ENCODE measurements around the gene MACROD2. TPM values are rescaled to one million over a fixed set of nuclear protein-coding genes. Genes with fewer than 3 reads are reported as not detected.

The MACROD2 gene
- total and polyA plus RNA-seq, 2 of the 4 experiments (the other 2 are of a cell fraction), result not detected

GRCh38 chr20:15113144-15113773 lies 1117.9 kb downstream of the MACROD2 start:
- Histone ChIP-seq H3K4me3 (ENCODE audit: insufficient read depth, low read depth, low read length) (no peak overlapping the region), H3K14ac (replicated peaks; ENCODE audit: low read depth, low read length) (no peak overlapping the region), H3K4me2 (ENCODE audit: low read depth, low read length) (no peak overlapping the region), H4K8ac (ENCODE audit: low read depth in 2 of 2, low read length in 2 of 2) (no peak overlapping the region), H4K20me1 (ENCODE audit: insufficient read depth, low read length) (no peaks in the 10 kb centered on the region), H3K18ac (ENCODE audit: low read depth, low read length) (no peak overlapping the region), H4K5ac (ENCODE audit: low read depth, low read length) (no peak overlapping the region), H3K4ac (ENCODE audit: low read depth, low read length) (no peak overlapping the region), H2AK5ac (ENCODE audit: low read depth, low read length) (no peak overlapping the region), H3K4me1 (ENCODE audit: control insufficient read depth, insufficient read depth, low read length) (no peaks in the 10 kb centered on the region), H3K23ac (ENCODE audit: low read depth, low read length) (no peak overlapping the region), H3K9me3 (ENCODE audit: control insufficient read depth, insufficient read depth, low read length) (peaks cover 4% of the 10 kb centered on the region; the same call in 1 of the 2 replicates), H3K9ac (ENCODE audit: low read depth, low read length) (no peak overlapping the region), H3K79me1 (ENCODE audit: low read depth in 1 of 2, low read length in 2 of 2) (no peaks in the 10 kb centered on the region), H2BK20ac (ENCODE audit: low read depth, low read length) (no peak overlapping the region), H3K36me3 (ENCODE audit: control insufficient read depth, insufficient read depth, low read length) (no peaks in the 10 kb centered on the region), H3K27me3 (ENCODE audit: control insufficient read depth, insufficient read depth, low read length) (no peaks in the 10 kb centered on the region), H3K9me1 (ENCODE audit: insufficient read depth, low read length) (no peaks in the 10 kb centered on the region), H3K27ac (ENCODE audit: insufficient read depth, low read length) (no peak overlapping the region), H2AK9ac (replicated peaks; ENCODE audit: low read depth, low read length, poor library complexity) (no peak overlapping the region), H3K56ac (ENCODE audit: extremely low read depth, insufficient read depth, low read length) (no peak overlapping the region), H2AFZ (replicated peaks; ENCODE audit: low read length, poor library complexity) (no peak overlapping the region), H2BK120ac (ENCODE audit: low read depth, low read length) (no peak overlapping the region), H4K91ac (ENCODE audit: insufficient read depth, low read depth, low read length) (no peak overlapping the region), H2BK15ac (ENCODE audit: low read depth, low read length) (no peak overlapping the region), H2BK5ac (ENCODE audit: low read depth, low read length, poor library complexity, severe bottlenecking) (no peak overlapping the region)
- dilution Hi-C loops (cut with HindIII; ENCODE audit: low sequenced_read_pairs, unreplicated experiment), result no loop called here
- no CpG with 5 or more reads among the region's 1 CpG for whole genome bisulfite sequencing, 2 experiments (ENCODE audit: extremely low coverage in 2 of 2, insufficient read length in 1 of 2)
- intact Hi-C loops (cut with micrococcal nuclease), result no loop called here
- ATAC-seq (ENCODE audit: low read depth) (no peak), DNase-seq (no peak)
- ChIA-PET POLR2A (ENCODE audit: unreplicated experiment) (no interaction called here), CTCF (no interaction called here)
- no TSS peak for BruUV-seq (replicated peaks)
- in situ Hi-C loops (cut with MboI; ENCODE audit: low sequenced_read_pairs), result no loop called here
- TF ChIP-seq MAFK (IDR thresholded peaks at IDR 0.05; ENCODE audit: low read depth, low read length) (no peak), NFE2L2 (IDR thresholded peaks at IDR 0.05; ENCODE audit: low read depth, low read length) (no peak), USF2 (IDR thresholded peaks at IDR 0.05; ENCODE audit: low read depth, low read length) (no peak), CEBPB (IDR thresholded peaks at IDR 0.05; ENCODE audit: low read depth, low read length) (no peak), RAD21 (IDR thresholded peaks at IDR 0.05; ENCODE audit: low read length) (no peak), FOS (IDR thresholded peaks at IDR 0.05; ENCODE audit: low read depth, low read length) (no peak), MAZ (IDR thresholded peaks at IDR 0.05; ENCODE audit: borderline replicate concordance, low read depth, low read length) (no peak)

Data from IMR-90 (cell line).